DND-41 (cell line): Measurements from ENCODE around the gene CELA2B.

ENCODE experiments used
- ATAC-seq: fragments of 200-7000 bp; cut with Tn5 transposase; 3 replicates; pipeline ENCODE4 v1.9.1; 2021; ENCODE audit warnings: low read depth; ENCODE audit not compliant: insufficient read depth
- DNase-seq: peaks from one replicate; pipeline ENCODE4 v3.0.0-alpha.2; 2020
- H2AFZ ChIP-seq: 2 replicates; pipeline ENCODE4 v1.6.0; 2012; ENCODE audit warnings: low read depth, low read length
- H3K27ac ChIP-seq: 2 replicates; pipeline ENCODE4 v1.5.1; 2012; ENCODE audit warnings: low read length, inconsistent platforms
- H3K27me3 ChIP-seq: fragments of 200-600 bp; sonication (generic); 2 replicates; pipeline ENCODE4 v1.6.0; 2012; ENCODE audit warnings: low read length, mild to moderate bottlenecking, inconsistent platforms; ENCODE audit not compliant: insufficient read depth, poor library complexity
- H3K36me3 ChIP-seq: 2 replicates; pipeline ENCODE4 v1.5.1; 2012; ENCODE audit warnings: low read length, inconsistent platforms; ENCODE audit not compliant: insufficient read depth
- H3K4me1 ChIP-seq: 2 replicates; pipeline ENCODE4 v1.5.1; 2012; ENCODE audit warnings: mild to moderate bottlenecking, low read length; ENCODE audit not compliant: insufficient read depth
- H3K4me2 ChIP-seq: 2 replicates; pipeline ENCODE4 v1.6.0; 2012; ENCODE audit warnings: mild to moderate bottlenecking, moderate library complexity, low read length, inconsistent platforms; ENCODE audit not compliant: insufficient read depth
- H3K4me3 ChIP-seq, 2 experiments: fragments of 200-600 bp in 1 of 2; shearing (Covaris generic) in 1 of 2; 2 replicates each; pipeline ENCODE4 v1.5.1; 2012 to 2016; ENCODE audit warnings: inconsistent platforms in 2 of 2, low read length in 2 of 2, mild to moderate bottlenecking in 2 of 2, low read depth in 1 of 2, moderate library complexity in 1 of 2
- H3K79me2 ChIP-seq: 2 replicates; pipeline ENCODE4 v1.6.0; 2012; ENCODE audit warnings: low read length, inconsistent platforms; ENCODE audit not compliant: insufficient read depth
- H3K9ac ChIP-seq: 2 replicates; pipeline ENCODE4 v1.6.0; 2012; ENCODE audit warnings: low read depth, mild to moderate bottlenecking, inconsistent platforms, low read length, moderate library complexity
- H3K9me3 ChIP-seq: 2 replicates; pipeline ENCODE4 v1.5.1; 2012; ENCODE audit warnings: low read length, moderate library complexity, mild to moderate bottlenecking, inconsistent platforms; ENCODE audit not compliant: insufficient read depth, severe bottlenecking
- H4K20me1 ChIP-seq: 2 replicates; pipeline ENCODE4 v1.6.0; 2012; ENCODE audit warnings: low read length; ENCODE audit not compliant: insufficient read depth
- EZH2 ChIP-seq: IDR thresholded peaks from 3 replicates; pipeline ENCODE4 v1.6.1; 2012; ENCODE audit warnings: borderline replicate concordance, low read depth, mild to moderate bottlenecking, moderate library complexity, low read length, inconsistent platforms; ENCODE audit not compliant: severe bottlenecking
- TF ChIP-seq, protein P1 (sequence below): IDR thresholded peaks from 2 replicates; pipeline ENCODE4 v1.5.1; 2012; ENCODE audit warnings: borderline replicate concordance, low read length, moderate library complexity, mild to moderate bottlenecking; ENCODE audit not compliant: poor library complexity, severe bottlenecking; ENCODE audit errors: extremely low read depth

CELA2B gene

GRCh38 chr1:15443281-15443680, 32.6 kb upstream of the CELA2B start:
- TF ChIP-seq, protein P1, sequence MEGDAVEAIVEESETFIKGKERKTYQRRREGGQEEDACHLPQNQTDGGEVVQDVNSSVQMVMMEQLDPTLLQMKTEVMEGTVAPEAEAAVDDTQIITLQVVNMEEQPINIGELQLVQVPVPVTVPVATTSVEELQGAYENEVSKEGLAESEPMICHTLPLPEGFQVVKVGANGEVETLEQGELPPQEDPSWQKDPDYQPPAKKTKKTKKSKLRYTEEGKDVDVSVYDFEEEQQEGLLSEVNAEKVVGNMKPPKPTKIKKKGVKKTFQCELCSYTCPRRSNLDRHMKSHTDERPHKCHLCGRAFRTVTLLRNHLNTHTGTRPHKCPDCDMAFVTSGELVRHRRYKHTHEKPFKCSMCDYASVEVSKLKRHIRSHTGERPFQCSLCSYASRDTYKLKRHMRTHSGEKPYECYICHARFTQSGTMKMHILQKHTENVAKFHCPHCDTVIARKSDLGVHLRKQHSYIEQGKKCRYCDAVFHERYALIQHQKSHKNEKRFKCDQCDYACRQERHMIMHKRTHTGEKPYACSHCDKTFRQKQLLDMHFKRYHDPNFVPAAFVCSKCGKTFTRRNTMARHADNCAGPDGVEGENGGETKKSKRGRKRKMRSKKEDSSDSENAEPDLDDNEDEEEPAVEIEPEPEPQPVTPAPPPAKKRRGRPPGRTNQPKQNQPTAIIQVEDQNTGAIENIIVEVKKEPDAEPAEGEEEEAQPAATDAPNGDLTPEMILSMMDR, result no peak
- no peak for TF ChIP-seq EZH2
- H3K36me3 ChIP-seq, result no peaks in the 10 kb centered on the region
- DNase-seq, result no peak

DNA sequence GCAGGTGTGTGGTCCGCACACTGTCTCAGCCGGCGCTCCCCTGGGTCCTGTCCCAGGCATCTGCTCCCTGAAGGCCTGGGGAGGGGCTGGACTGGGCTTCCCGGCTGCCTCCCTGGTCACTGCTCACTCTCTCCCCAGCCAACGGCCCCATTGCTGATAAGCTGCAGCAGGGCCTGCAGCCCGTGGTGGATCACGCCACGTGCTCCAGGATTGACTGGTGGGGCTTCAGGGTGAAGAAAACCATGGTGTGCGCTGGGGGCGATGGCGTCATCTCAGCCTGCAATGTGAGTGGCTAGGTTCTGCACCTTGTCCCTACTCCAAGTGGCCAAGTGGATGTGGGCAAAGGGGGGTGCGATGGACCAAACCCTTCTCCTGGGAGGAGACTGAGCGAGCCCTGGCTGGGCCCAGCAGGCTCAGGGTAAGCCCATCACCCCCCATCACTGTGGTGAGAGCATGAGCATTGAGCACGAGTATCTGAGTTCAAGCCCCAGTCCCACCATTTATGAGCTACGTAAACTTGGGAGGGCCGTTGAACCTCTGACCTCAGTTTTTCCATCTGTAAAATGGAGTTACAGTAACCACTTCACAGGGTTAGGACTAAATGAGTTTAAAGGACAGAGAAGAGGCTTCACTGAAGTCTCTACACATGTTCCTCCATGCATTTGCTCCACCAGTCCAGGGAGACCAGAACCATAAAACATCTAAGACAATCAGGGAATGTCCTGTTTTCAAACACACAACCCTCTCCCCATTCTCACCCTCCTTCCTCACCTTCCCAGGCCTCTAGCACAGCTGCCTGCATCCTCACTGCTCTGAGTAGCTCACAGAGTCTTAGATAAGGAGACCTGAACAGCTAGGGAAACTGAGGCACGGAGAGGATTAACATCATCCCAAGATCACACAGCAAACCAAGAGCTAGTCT, 31.2 kb upstream of the CELA2B start:
- no peaks in the 10 kb centered on the region for H3K27me3 ChIP-seq
- no peak overlapping the region for H3K4me3 ChIP-seq
- no peaks in the 10 kb centered on the region for H3K36me3 ChIP-seq
- H2AFZ ChIP-seq, result no peak overlapping the region
- H3K9ac ChIP-seq, result no peak overlapping the region
- no peaks in the 10 kb centered on the region for H3K4me1 ChIP-seq
- DNase-seq, result no peak
- H3K9me3 ChIP-seq, result no peaks in the 10 kb centered on the region
- H3K27ac ChIP-seq, result no peak overlapping the region
- no peak for ATAC-seq
- no peak overlapping the region for H3K4me2 ChIP-seq
- 0 out of 2 replicates have a peak, but pooled peaks cover 4% of the 10 kb centered on the region for H4K20me1 ChIP-seq
- H3K79me2 ChIP-seq, result no peaks in the 10 kb centered on the region
- TF ChIP-seq EZH2, result no peak
- TF ChIP-seq, protein P1, result no peak

More at GRCh38 chr1:15443281-15443680, 32.6 kb upstream of the CELA2B start:
- Histone ChIP-seq H2AFZ (no peak overlapping the region), H3K4me1 (no peaks in the 10 kb centered on the region), H3K9ac (no peak overlapping the region), H3K27me3 (no peaks in the 10 kb centered on the region), H3K4me3 (no peak overlapping the region), H3K4me2 (no peak overlapping the region), H3K27ac (no peak overlapping the region), H3K9me3 (no peaks in the 10 kb centered on the region), H3K79me2 (no peaks in the 10 kb centered on the region), H4K20me1 (0 out of 2 replicates have a peak, but pooled peaks cover 4% of the 10 kb centered on the region)
- no peak for ATAC-seq

- H3K9me3 ChIP-seq, result no peaks in the 10 kb centered on the region
Measured at GRCh38 chr1:15445390-15446122, 30.3 kb upstream of the CELA2B start.

More at GRCh38 chr1:15445390-15446122, 30.3 kb upstream of the CELA2B start:
- Histone ChIP-seq H3K4me1 (no peaks in the 10 kb centered on the region), H3K36me3 (no peaks in the 10 kb centered on the region), H3K79me2 (no peaks in the 10 kb centered on the region), H3K9ac (no peak overlapping the region), H4K20me1 (0 out of 2 replicates have a peak, but pooled peaks cover 4% of the 10 kb centered on the region), H3K4me2 (no peak overlapping the region), H3K27me3 (no peaks in the 10 kb centered on the region), H2AFZ (no peak overlapping the region), H3K4me3 (no peak overlapping the region), H3K27ac (no peak overlapping the region)
- no peak for DNase-seq
- TF ChIP-seq EZH2, result no peak
- TF ChIP-seq, protein P1, result no peak
- no peak for ATAC-seq
